Liver (tissue), 9 donors: ENCODE measurements around the gene ZNF555. TPM values are rescaled to one million over a fixed set of nuclear protein-coding genes. Genes with fewer than 3 reads are reported as not detected.
A peak's percentile ranks its signal among the peaks of the same experiment; 100 is the strongest.

Experiments
- DNase-seq: peaks from one replicate; pipeline ENCODE4 v3.0.0-alpha.2; 2017; ENCODE audit warnings: low spot score
- H3K27ac ChIP-seq, 2 donors: one replicate each; pipeline ENCODE4 v1.7.0; 2013; ENCODE audit warnings: inconsistent platforms in 2 of 2, low read length in 2 of 2, control low read depth in 1 of 2, low read depth in 1 of 2, mild to moderate bottlenecking in 1 of 2
- H3K27me3 ChIP-seq, 4 donors: one replicate each; pipeline versions ENCODE4 v1.6.1 to v1.7.0; 2013; ENCODE audit warnings: low read length in 3 of 4, inconsistent platforms in 1 of 4, mild to moderate bottlenecking in 1 of 4, moderate library complexity in 1 of 4; ENCODE audit not compliant: control insufficient read depth in 4 of 4, insufficient read depth in 4 of 4
- H3K36me3 ChIP-seq, 4 donors: one replicate each; pipeline versions ENCODE4 v1.6.1 to v1.7.0; 2013; ENCODE audit warnings: low read length in 3 of 4, mild to moderate bottlenecking in 3 of 4, low read depth in 1 of 4, moderate library complexity in 1 of 4; ENCODE audit not compliant: control insufficient read depth in 4 of 4, insufficient read depth in 3 of 4
- H3K4me1 ChIP-seq, 4 donors: one replicate each; pipeline versions ENCODE4 v1.6.1 to v1.7.0; 2013; ENCODE audit warnings: low read length in 3 of 4, mild to moderate bottlenecking in 3 of 4, moderate library complexity in 1 of 4; ENCODE audit not compliant: control insufficient read depth in 4 of 4, insufficient read depth in 4 of 4
- H3K4me3 ChIP-seq, 3 donors: one replicate each; pipeline versions ENCODE4 v1.6.1 to v1.7.0; 2013; ENCODE audit warnings: low read length in 3 of 3, control low read depth in 1 of 3, low read depth in 1 of 3, mild to moderate bottlenecking in 1 of 3
- H3K9ac ChIP-seq, 2 donors: one replicate each; pipeline ENCODE4 v1.7.0; 2013; ENCODE audit warnings: low read length in 2 of 2, mild to moderate bottlenecking in 2 of 2, moderate library complexity in 2 of 2, control low read depth in 1 of 2, low read depth in 1 of 2
- H3K9me3 ChIP-seq, 4 donors: one replicate each; pipeline versions ENCODE4 v1.6.1 to v1.7.0; 2013; ENCODE audit warnings: low read length in 3 of 4; ENCODE audit not compliant: control insufficient read depth in 4 of 4
- EGR1 ChIP-seq, 2 donors: IDR thresholded peaks; 2 replicates each; pipeline ENCODE4 v1.6.1; 2016 to 2018; ENCODE audit warnings: antibody characterized with exemption in 2 of 2, low read depth in 2 of 2
- FOXA1 ChIP-seq: IDR thresholded peaks from 2 replicates; pipeline ENCODE4 v1.6.1; 2016; ENCODE audit warnings: antibody characterized with exemption
- FOXA2 ChIP-seq: IDR thresholded peaks from 2 replicates; pipeline ENCODE4 v1.6.1; 2016; ENCODE audit warnings: antibody characterized with exemption
- GABPA ChIP-seq, 2 donors: IDR thresholded peaks in 1 of 2; conservative IDR thresholded peaks in 1 of 2; 2 replicates each; pipeline ENCODE4 v1.6.1; 2016; ENCODE audit warnings: antibody characterized with exemption in 2 of 2, mild to moderate bottlenecking in 1 of 2, moderate library complexity in 1 of 2
- HNF4A ChIP-seq, 2 donors: conservative IDR thresholded peaks; 2 replicates each; pipeline ENCODE4 v1.6.1; 2016; ENCODE audit warnings: antibody characterized with exemption in 2 of 2, mild to moderate bottlenecking in 2 of 2
- HNF4G ChIP-seq: IDR thresholded peaks from 2 replicates; pipeline ENCODE4 v1.6.1; 2016; ENCODE audit warnings: antibody characterized with exemption
- JUND ChIP-seq, 2 donors: IDR thresholded peaks; 2 replicates each; pipeline ENCODE4 v1.6.1; 2016; ENCODE audit warnings: antibody characterized with exemption in 2 of 2
- NR2F2 ChIP-seq: IDR thresholded peaks from 2 replicates; pipeline ENCODE4 v1.6.1; 2016; ENCODE audit warnings: antibody characterized with exemption
- REST ChIP-seq: IDR thresholded peaks from 2 replicates; pipeline ENCODE4 v1.6.1; 2016; ENCODE audit warnings: antibody characterized with exemption, mild to moderate bottlenecking
- SP1 ChIP-seq: IDR thresholded peaks from 2 replicates; pipeline ENCODE4 v1.6.1; 2018; ENCODE audit warnings: antibody characterized with exemption, mild to moderate bottlenecking
- TAF1 ChIP-seq: conservative IDR thresholded peaks from 2 replicates; pipeline ENCODE4 v1.6.1; 2016; ENCODE audit warnings: antibody characterized with exemption, mild to moderate bottlenecking
- YY1 ChIP-seq: IDR thresholded peaks from 2 replicates; pipeline ENCODE4 v1.6.1; 2016; ENCODE audit warnings: antibody characterized with exemption, mild to moderate bottlenecking
- ZBTB33 ChIP-seq: IDR thresholded peaks from 2 replicates; pipeline ENCODE4 v1.6.1; 2016; ENCODE audit warnings: antibody characterized with exemption
- WGBS: extraction: QIAGEN DNeasy Blood & Tissue Kit; methylation state at CpG from one replicate; pipeline ENCODE4 v1.1.7; 2013; 5-methylcytosine and 5-hydroxymethylcytosine counted together
- polyA plus RNA-seq, 2 donors: library from polyadenylated mRNA; stranded (reverse) in 1 of 2; unstranded in 1 of 2; fragments of 200-250 nt in 1 of 2; fragments of >200 nt in 1 of 2; fragmentation: Nextera tagmentation in 1 of 2; extraction: Ambion mirVana in 1 of 2; gene quantifications; one replicate each; pipeline versions ENCODE4 v1.2.1 to v1.2.3, GENCODE V29; 2013 to 2015
- total RNA-seq, 2 donors: library from RNA; depleted of rRNA; stranded (reverse); fragments of >200 nt; gene quantifications; one replicate each; pipeline ENCODE4 v1.2.3, GENCODE V29; 2014
- TF ChIP-seq, protein P1 (sequence below): IDR thresholded peaks from 2 replicates; pipeline ENCODE4 v1.6.1; 2016; ENCODE audit warnings: antibody characterized with exemption
- TF ChIP-seq, protein P2 (sequence below): IDR thresholded peaks from 2 replicates; pipeline ENCODE4 v1.6.1; 2016; ENCODE audit warnings: antibody characterized with exemption
- donor health status: healthy.
- donor health status: healthy.
- donor health status: healthy.
- donor health status: healthy.
- donor health status: healthy.

The ZNF555 gene
- total and polyA plus RNA-seq, 4 donors, result 1.3 to 2.8 (median 2.2) TPM

DNA sequence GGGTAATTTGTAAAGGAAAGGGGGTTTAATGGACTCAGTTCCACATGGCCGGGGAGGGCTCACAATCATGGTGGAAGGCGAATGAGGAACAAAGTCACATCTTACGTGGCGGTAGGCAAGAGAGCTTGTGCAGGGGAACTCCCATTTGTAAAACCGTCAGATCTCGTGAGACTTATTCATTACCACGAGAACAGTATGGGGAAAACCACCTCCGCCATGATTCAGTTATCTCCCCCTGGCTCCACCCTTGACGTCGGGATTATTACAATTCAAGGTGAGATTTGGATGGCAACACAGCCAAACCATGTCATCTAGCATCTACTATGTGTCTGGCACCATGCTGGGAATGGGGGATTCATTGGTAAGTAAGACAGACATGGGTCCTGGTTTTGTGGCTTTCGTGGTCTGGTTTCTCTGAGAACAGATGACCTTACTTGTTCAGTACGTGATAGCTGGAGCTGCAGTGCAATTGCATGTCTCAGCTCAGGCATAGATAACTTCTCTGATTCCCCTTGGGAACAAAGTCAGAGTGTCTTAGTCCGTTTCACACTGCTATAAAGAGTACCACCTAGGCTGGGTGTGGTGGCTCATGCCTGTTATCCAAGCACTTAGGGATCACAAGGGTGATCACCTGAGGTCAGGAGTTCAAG is 13.3 kb upstream of the ZNF555 start:
- Histone ChIP-seq H3K27ac (no peak overlapping the region), H3K27me3 (no peaks in the 10 kb centered on the region), H3K4me1 (no peaks in the 10 kb centered on the region), H3K4me3 (peak overlapping the region in 2 of 3 donors; percentile 8 to 26), H3K9ac (no peak overlapping the region), H3K36me3 (peaks cover 0 to 39% (median 28%) of the 10 kb centered on the region in 4 donors), H3K9me3 (peaks cover 10 to 37% (median 28%) of the 10 kb centered on the region in 4 donors)
- TF ChIP-seq SP1 (no peak), REST (no peak), JUND (IDR thresholded peaks at IDR 0.05) (no peak), FOXA1 (no peak), GABPA (IDR thresholded peaks at IDR 0.05 in 1 of 2, conservative IDR thresholded peaks at IDR 0.05 in 1 of 2) (no peak), EGR1 (IDR thresholded peaks at IDR 0.05; ENCODE audit: low read depth in 2 of 2) (no peak)
- TF ChIP-seq, protein P1, sequence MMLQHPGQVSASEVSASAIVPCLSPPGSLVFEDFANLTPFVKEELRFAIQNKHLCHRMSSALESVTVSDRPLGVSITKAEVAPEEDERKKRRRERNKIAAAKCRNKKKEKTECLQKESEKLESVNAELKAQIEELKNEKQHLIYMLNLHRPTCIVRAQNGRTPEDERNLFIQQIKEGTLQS, result no peak
- DNase-seq, result no peak
- WGBS, result 96% methylated on average over 13 of the region's 13 CpGs

DNA sequence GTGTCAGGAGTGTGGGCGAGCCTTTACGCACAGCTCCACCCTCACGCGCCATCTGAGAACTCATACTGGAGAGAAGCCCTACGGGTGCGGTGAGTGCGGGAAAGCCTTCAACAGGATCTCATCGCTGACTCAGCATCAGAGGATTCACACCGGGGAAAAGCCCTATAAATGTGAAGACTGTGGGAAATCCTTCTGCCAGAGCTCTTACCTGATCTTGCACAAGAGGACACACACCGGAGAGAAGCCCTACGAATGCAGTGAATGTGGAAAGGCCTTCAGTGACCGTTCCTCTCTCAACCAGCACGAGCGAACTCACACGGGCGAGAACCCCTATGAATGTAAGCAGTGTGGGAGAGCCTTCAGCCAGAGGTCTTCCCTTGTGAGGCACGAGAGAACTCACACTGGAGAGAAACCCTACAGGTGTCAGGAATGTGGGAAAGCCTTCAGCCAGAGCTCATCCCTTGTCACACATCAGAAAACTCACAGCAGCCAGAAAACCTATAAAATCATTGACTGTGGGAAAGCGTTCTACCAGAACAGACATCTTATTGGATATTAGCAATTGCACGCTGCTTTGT is 6.9 kb upstream of the ZNF555 start:
- Histone ChIP-seq H3K4me1 (no peaks in the 10 kb centered on the region), H3K27ac (no peak overlapping the region), H3K27me3 (no peaks in the 10 kb centered on the region), H3K36me3 (peaks cover 6 to 38% (median 27%) of the 10 kb centered on the region in 4 donors), H3K9me3 (peaks cover 35 to 68% (median 43%) of the 10 kb centered on the region in 4 donors), H3K9ac (no peak overlapping the region), H3K4me3 (peak overlapping the region in 2 of 3 donors; percentile 58 to 60)
- TF ChIP-seq, protein P1, result no peak
- TF ChIP-seq GABPA (IDR thresholded peaks at IDR 0.05 in 1 of 2, conservative IDR thresholded peaks at IDR 0.05 in 1 of 2) (no peak), REST (no peak), SP1 (no peak), ZBTB33 (no peak), TAF1 (no peak), FOXA2 (no peak), HNF4A (conservative IDR thresholded peaks at IDR 0.05) (no peak), YY1 (no peak), HNF4G (no peak), NR2F2 (no peak), EGR1 (IDR thresholded peaks at IDR 0.05; ENCODE audit: low read depth in 2 of 2) (no peak), JUND (IDR thresholded peaks at IDR 0.05) (no peak), FOXA1 (no peak)
- TF ChIP-seq, protein P2, sequence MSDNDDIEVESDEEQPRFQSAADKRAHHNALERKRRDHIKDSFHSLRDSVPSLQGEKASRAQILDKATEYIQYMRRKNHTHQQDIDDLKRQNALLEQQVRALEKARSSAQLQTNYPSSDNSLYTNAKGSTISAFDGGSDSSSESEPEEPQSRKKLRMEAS, result no peak
- WGBS, result 97% methylated on average over 19 of the region's 19 CpGs
- DNase-seq, result no peak
